ENCODE results near the gene VSNL1. TPM values are rescaled to one million over a fixed set of nuclear protein-coding genes. Genes with fewer than 3 reads are reported as not detected.

The VSNL1 gene
- total and polyA plus RNA-seq, 7 donors: 0.27 to 5.1 (median 1.1) TPM; not detected in 2

DNA sequence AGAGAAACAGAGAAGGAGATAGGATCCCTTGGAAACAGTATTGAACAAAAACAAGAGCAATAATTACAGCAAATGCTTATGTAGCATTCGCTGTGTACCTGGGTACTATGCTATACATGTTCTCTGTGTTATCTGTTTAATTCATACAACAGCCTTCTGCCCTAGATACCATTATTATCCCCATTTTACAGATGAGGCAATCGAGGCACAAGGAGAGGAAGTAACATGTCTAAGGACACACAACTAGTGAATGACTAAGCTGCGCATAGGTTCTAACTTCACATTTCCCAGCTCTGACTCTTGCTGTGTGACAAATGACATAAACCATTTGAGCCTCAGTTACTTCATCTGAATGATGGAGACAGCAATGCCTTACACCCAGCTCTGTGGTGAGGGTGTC is 70.5 kb downstream of the VSNL1 start:
- no peak for DNase-seq
- no peaks in the 10 kb centered on the region for H3K4me1 ChIP-seq
- intact Hi-C loops (cut with DNase I): no loop called here
- no peaks in the 10 kb centered on the region for H3K27me3 ChIP-seq
- TF ChIP-seq POLR2A (IDR thresholded peaks at IDR 0.05) (no peak), POLR2AphosphoS5 (IDR thresholded peaks at IDR 0.05) (no peak), EP300 (IDR thresholded peaks at IDR 0.05) (no peak)
- TF ChIP-seq, protein P1, sequence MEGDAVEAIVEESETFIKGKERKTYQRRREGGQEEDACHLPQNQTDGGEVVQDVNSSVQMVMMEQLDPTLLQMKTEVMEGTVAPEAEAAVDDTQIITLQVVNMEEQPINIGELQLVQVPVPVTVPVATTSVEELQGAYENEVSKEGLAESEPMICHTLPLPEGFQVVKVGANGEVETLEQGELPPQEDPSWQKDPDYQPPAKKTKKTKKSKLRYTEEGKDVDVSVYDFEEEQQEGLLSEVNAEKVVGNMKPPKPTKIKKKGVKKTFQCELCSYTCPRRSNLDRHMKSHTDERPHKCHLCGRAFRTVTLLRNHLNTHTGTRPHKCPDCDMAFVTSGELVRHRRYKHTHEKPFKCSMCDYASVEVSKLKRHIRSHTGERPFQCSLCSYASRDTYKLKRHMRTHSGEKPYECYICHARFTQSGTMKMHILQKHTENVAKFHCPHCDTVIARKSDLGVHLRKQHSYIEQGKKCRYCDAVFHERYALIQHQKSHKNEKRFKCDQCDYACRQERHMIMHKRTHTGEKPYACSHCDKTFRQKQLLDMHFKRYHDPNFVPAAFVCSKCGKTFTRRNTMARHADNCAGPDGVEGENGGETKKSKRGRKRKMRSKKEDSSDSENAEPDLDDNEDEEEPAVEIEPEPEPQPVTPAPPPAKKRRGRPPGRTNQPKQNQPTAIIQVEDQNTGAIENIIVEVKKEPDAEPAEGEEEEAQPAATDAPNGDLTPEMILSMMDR (IDR thresholded peaks at IDR 0.05): no peak
- no peak overlapping the region for H3K4me3 ChIP-seq
- no peaks in the 10 kb centered on the region for H3K9me3 ChIP-seq
- WGBS, 2 donors: 95 to 97% methylated on average over 3 of the region's 3 CpGs
- no peak overlapping the region for H3K27ac ChIP-seq
- no peaks in the 10 kb centered on the region for H3K36me3 ChIP-seq

DNA sequence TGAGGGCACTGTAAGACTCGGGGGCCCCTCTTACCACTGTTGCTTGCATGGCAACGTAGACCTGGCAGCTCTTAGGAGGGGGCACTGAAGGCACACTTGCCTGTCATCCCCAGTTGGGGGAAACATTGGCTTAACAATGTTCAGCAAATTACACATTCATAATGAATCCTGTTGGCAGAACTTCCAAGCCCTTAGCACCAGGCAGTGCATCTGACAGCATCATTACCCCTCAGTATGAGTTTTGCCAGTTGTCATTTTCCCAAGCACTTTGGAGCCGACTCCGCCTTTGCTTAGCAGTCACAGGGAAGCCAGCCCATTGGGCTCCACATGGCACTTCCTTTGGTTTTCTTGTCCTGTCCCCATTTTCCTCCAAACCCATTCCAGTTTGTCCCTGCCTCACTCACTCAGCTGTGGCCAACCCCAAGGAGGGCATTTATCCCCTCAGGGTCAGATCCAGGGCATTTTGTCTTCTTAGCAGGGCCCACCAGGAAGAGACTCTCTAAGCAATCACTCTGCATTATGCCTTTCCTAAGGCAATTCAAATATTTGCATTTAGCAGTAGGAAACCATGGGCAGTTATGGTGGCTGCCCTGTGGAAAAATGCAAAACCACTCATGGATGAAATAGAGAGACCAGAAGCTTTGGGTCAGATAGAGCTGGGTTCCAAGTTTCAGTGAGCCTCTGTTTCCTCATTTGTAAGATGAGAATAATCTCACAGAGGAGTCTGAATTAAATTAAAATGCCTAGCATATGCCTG is 73.9 kb downstream of the VSNL1 start:
- Histone ChIP-seq H3K4me3 (no peak overlapping the region), H3K36me3 (no peaks in the 10 kb centered on the region), H3K27me3 (no peaks in the 10 kb centered on the region), H3K4me1 (no peaks in the 10 kb centered on the region), H3K27ac (no peak overlapping the region), H3K9me3 (no peaks in the 10 kb centered on the region)
- no peak for DNase-seq
- TF ChIP-seq, protein P1 (IDR thresholded peaks at IDR 0.05): no peak
- TF ChIP-seq EP300 (IDR thresholded peaks at IDR 0.05): no peak
- no peak for TF ChIP-seq POLR2A (IDR thresholded peaks at IDR 0.05)
- no peak for TF ChIP-seq POLR2AphosphoS5 (IDR thresholded peaks at IDR 0.05)
- intact Hi-C loops (cut with DNase I): no loop called here
- 92 to 93% methylated on average over 4 of the region's 4 CpGs for WGBS, 2 donors

DNA sequence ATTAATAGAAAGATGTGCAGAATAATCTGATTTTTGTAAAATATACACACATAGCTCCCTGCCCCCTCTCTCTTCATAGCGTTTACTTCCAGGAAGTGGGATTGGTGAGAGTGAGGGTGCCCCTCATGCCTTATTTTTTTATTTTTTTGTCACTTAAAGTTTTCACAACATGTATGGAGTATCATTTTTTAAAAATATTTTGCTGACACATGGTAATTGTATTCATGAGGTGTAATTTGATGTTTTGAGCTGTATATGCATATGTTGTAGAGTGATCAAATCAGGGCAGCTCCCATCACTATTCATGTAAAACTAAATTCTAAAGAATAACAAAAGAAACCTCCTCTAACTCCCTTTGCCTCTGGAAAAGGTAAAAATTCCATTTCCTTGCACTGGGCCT is 74.7 kb downstream of the VSNL1 start:
- no peak overlapping the region for H3K4me3 ChIP-seq
- 69 to 90% methylated on average over 1 of the region's 1 CpG for WGBS, 2 donors
- no peaks in the 10 kb centered on the region for H3K36me3 ChIP-seq

DNA sequence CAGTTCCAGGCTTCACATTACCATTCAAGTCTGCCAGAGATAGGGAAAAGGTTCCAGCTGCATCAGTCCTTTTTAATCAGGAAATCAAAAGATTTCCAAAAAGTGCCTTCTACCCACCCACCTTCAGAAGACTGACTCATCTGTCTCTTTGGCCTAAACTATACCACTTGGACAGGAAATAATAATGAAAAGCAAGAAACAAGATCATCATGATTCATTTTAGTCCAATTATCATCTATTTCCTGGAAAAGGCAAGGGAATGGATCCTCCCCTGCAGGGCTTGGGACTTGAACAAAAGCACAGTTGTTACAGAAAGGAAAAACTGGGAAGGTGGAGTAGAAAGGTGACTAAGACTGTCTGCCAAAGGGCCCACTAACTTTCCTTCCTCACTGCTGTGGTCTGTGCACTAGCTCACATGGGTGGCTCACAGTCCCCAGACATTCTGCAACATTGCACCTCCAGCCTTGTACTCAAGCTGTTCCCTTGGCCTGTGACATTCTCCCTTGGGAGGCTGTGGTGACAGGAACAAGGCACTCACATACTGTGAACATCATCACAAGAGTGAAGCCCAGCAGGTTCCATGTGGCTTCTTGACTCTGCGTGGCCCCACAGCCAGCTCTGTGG is 75.3 kb downstream of the VSNL1 start:
- TF ChIP-seq EP300 (IDR thresholded peaks at IDR 0.05) (no peak), POLR2A (IDR thresholded peaks at IDR 0.05) (no peak), POLR2AphosphoS5 (IDR thresholded peaks at IDR 0.05) (no peak)
- TF ChIP-seq, protein P1 (IDR thresholded peaks at IDR 0.05): no peak
- intact Hi-C loops (cut with DNase I): no loop called here

More for the DNA sequence above, 74.7 kb downstream of the VSNL1 start:
- no peak for DNase-seq
- Histone ChIP-seq H3K4me1 (peaks cover 0 to 2% (median 1%) of the 10 kb centered on the region in 4 donors), H3K27ac (no peak overlapping the region), H3K27me3 (no peaks in the 10 kb centered on the region), H3K9me3 (no peaks in the 10 kb centered on the region)
- intact Hi-C loops (cut with DNase I): no loop called here
- TF ChIP-seq EP300 (IDR thresholded peaks at IDR 0.05) (no peak), POLR2A (IDR thresholded peaks at IDR 0.05) (no peak)

DNA sequence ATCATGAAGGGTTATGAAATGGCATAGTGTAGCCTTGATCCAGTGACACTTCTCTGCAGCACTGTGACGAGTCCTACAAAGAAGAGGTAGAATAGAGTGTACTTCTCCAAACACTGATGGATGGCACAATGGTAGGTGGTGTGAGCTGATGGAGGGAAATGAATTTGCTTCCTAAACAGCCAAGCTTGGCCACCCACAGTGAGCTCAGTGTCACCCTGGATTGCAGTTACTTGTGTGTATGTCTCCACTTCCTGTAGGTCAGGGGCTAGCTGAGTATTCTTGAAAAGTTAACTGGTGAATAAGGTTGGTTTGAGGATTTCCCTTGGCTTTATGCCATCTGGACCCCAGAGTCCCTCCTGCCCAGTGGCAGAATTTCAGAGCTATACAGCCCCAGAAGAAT is 75.9 kb downstream of the VSNL1 start:
- H3K27ac ChIP-seq: no peak overlapping the region
- H3K4me1 ChIP-seq: peaks cover 0 to 14% (median 12%) of the 10 kb centered on the region in 4 donors
- no peak for DNase-seq
- H3K36me3 ChIP-seq: no peaks in the 10 kb centered on the region
- WGBS, 2 donors: 94 to 95% methylated on average over 1 of the region's 1 CpG
- intact Hi-C loops (cut with DNase I): no loop called here
- no peaks in the 10 kb centered on the region for H3K27me3 ChIP-seq
- no peak overlapping the region for H3K4me3 ChIP-seq
- H3K9me3 ChIP-seq: no peaks in the 10 kb centered on the region
- TF ChIP-seq, protein P1 (IDR thresholded peaks at IDR 0.05): no peak
- no peak for TF ChIP-seq EP300 (IDR thresholded peaks at IDR 0.05)
- no peak for TF ChIP-seq POLR2AphosphoS5 (IDR thresholded peaks at IDR 0.05)
- no peak for TF ChIP-seq POLR2A (IDR thresholded peaks at IDR 0.05)

More for the DNA sequence above, 75.3 kb downstream of the VSNL1 start:
- 92 to 99% methylated on average over 1 of the region's 1 CpG for WGBS, 2 donors
- no peak overlapping the region for H3K27ac ChIP-seq
- H3K36me3 ChIP-seq: no peaks in the 10 kb centered on the region
- H3K4me1 ChIP-seq: peaks cover 0 to 8% (median 8%) of the 10 kb centered on the region in 4 donors
- no peaks in the 10 kb centered on the region for H3K9me3 ChIP-seq
- H3K4me3 ChIP-seq: no peak overlapping the region
- H3K27me3 ChIP-seq: no peaks in the 10 kb centered on the region
- DNase-seq: no peak
